Neural progenitor cell (in vitro differentiated cells): Measurements from ENCODE around the gene SLC25A34.

Source experiments
- CTCF ChIP-seq: fragments of 200-600 bp; sonication (generic); IDR thresholded peaks from 2 replicates; pipeline ENCODE4 v1.5.1; 2017; ENCODE audit warnings: antibody characterized with exemption, mild to moderate bottlenecking
- EZH2phosphoT487 ChIP-seq: fragments of 200-600 bp; sonication (generic); IDR thresholded peaks from 2 replicates; pipeline ENCODE4 v1.6.1; 2017; ENCODE audit warnings: antibody characterized with exemption

GRCh38 chr1:15767941-15768340 lies 31.9 kb downstream of the SLC25A34 start:
- no peak for TF ChIP-seq CTCF
- TF ChIP-seq EZH2phosphoT487 = no peak
